K562 (cell line): ENCODE data around the gene RNF114. TPM values are rescaled to one million over a fixed set of nuclear protein-coding genes. Genes with fewer than 3 reads are reported as not detected.

Experiments used
- BCOR ChIP-seq: fragments of 450-650 bp; IDR thresholded peaks from 2 replicates; pipeline ENCODE4 v1.6.1; 2016
- BRD4 ChIP-seq: fragments of 200-600 bp; sonication (generic); IDR thresholded peaks from 2 replicates; pipeline ENCODE4 v1.6.1; 2017; ENCODE audit warnings: inconsistent platforms
- CEBPG ChIP-seq, 3 experiments: fragments of 200-800 bp in 1 of 3; sonication (Bioruptor generic) in 1 of 3; sonication (generic) in 1 of 3; formaldehyde crosslinking in 1 of 3; IDR thresholded peaks in 2 of 3; conservative IDR thresholded peaks in 1 of 3; 2 replicates each; pipeline versions ENCODE4 v1.6.1 to v1.8.0; 2016 to 2022; ENCODE audit warnings: missing compliant biosample characterization in 2 of 3, missing genetic modification characterization in 2 of 3, mild to moderate bottlenecking in 1 of 3, missing genetic modification reagents in 1 of 3
- ELF4 ChIP-seq: fragments of 450-650 bp; formaldehyde crosslinking; IDR thresholded peaks from 2 replicates; pipeline ENCODE4 v1.4.0; 2022; ENCODE audit warnings: missing genetic modification characterization
- GMEB1 ChIP-seq: fragments of 250-450 bp; sonication (Bioruptor Pico); IDR thresholded peaks from 2 replicates; pipeline ENCODE4 v1.4.0; 2020; ENCODE audit warnings: mild to moderate bottlenecking
- HBP1 ChIP-seq: fragments of 450-650 bp; formaldehyde crosslinking; IDR thresholded peaks from 2 replicates; pipeline ENCODE4 v1.4.0; 2022; ENCODE audit warnings: missing genetic modification characterization
- HLTF ChIP-seq: fragments of 450-650 bp; IDR thresholded peaks from 2 replicates; pipeline ENCODE4 v1.6.1; 2016
- HOMEZ ChIP-seq: fragments of 250-450 bp; sonication (Bioruptor Pico); IDR thresholded peaks from 2 replicates; pipeline ENCODE4 v1.4.0; 2020; ENCODE audit warnings: mild to moderate bottlenecking, moderate library complexity
- ILF3 ChIP-seq: fragments of 450-650 bp; IDR thresholded peaks from 2 replicates; pipeline ENCODE4 v1.6.1; 2018; ENCODE audit warnings: antibody characterized with exemption, mild to moderate bottlenecking, moderate library complexity, borderline replicate concordance
- KLF13 ChIP-seq: fragments of 450-650 bp; IDR thresholded peaks from 2 replicates; pipeline ENCODE4 v1.6.1; 2016; ENCODE audit warnings: missing genetic modification characterization, low read depth, mild to moderate bottlenecking, missing compliant biosample characterization, moderate library complexity, borderline replicate concordance
- LCOR ChIP-seq: sonication (generic); formaldehyde crosslinking; IDR thresholded peaks from 2 replicates; pipeline ENCODE4 v1.8.0; 2022; ENCODE audit warnings: mild to moderate bottlenecking, missing genetic modification reagents
- NCOA4 ChIP-seq: fragments of 450-650 bp; IDR thresholded peaks from 2 replicates; pipeline ENCODE4 v1.6.1; 2018; ENCODE audit warnings: mild to moderate bottlenecking; ENCODE audit not compliant: partially characterized antibody
- RAD51 ChIP-seq: fragments of 450-650 bp; IDR thresholded peaks from 2 replicates; pipeline ENCODE4 v1.7.1; 2016; ENCODE audit warnings: low read depth, mild to moderate bottlenecking, borderline replicate concordance
- RFX1 ChIP-seq: fragments of 450-650 bp; IDR thresholded peaks from 2 replicates; pipeline ENCODE4 v1.6.1; 2016; ENCODE audit warnings: mild to moderate bottlenecking, moderate library complexity
- SREBF2 ChIP-seq: sonication (generic); formaldehyde crosslinking; IDR thresholded peaks from 2 replicates; pipeline ENCODE4 v1.4.0; 2020; ENCODE audit warnings: mild to moderate bottlenecking, missing genetic modification reagents
- SRSF7 ChIP-seq: fragments of 200-400 bp; formaldehyde crosslinking; optimal IDR thresholded peaks from 2 replicates; pipeline ENCODE3; 2017; ENCODE audit warnings: mild to moderate bottlenecking, low read depth, low read length
- TAF9B ChIP-seq: fragments of 450-650 bp; IDR thresholded peaks from 2 replicates; pipeline ENCODE4 v1.6.1; 2018; ENCODE audit warnings: mild to moderate bottlenecking; ENCODE audit not compliant: partially characterized antibody
- XRCC4 ChIP-seq: IDR thresholded peaks from one replicate; pipeline ENCODE4 v1.6.1; 2011; ENCODE audit not compliant: insufficient read depth, insufficient read length; ENCODE audit errors: extremely low read depth
- ZBTB7A ChIP-seq: IDR thresholded peaks from 2 replicates; pipeline ENCODE4 v1.6.1; 2011; ENCODE audit warnings: low read depth, mild to moderate bottlenecking, low read length, moderate library complexity, borderline replicate concordance; ENCODE audit not compliant: control insufficient read depth
- ZFP36 ChIP-seq: fragments of 150-350 bp; IDR thresholded peaks from 2 replicates; pipeline ENCODE4 v1.6.1; 2018; ENCODE audit warnings: low read length, low read depth; ENCODE audit not compliant: partially characterized antibody
- ZNF143 ChIP-seq: sonication (generic); formaldehyde crosslinking; IDR thresholded peaks from 2 replicates; pipeline ENCODE4 v1.9.0; 2022; ENCODE audit warnings: mild to moderate bottlenecking, missing genetic modification reagents
- ZNF263 ChIP-seq: sonication (generic); formaldehyde crosslinking; IDR thresholded peaks from 2 replicates; pipeline ENCODE4 v1.8.0; 2022; ENCODE audit warnings: mild to moderate bottlenecking, missing genetic modification reagents, borderline replicate concordance
- ZNF57 ChIP-seq: fragments of 450-650 bp; formaldehyde crosslinking; IDR thresholded peaks from 2 replicates; pipeline ENCODE4 v1.4.0; 2020; ENCODE audit warnings: mild to moderate bottlenecking, moderate library complexity
- polyA plus RNA-seq, 8 experiments: library from polyadenylated mRNA; depleted of rRNA in 4 of 8; stranded (reverse) in 5 of 8; unstranded in 3 of 8; fragments of >200 nt; fragmentation: Nextera tagmentation in 2 of 8; fragmentation: Illumina TruSeq in 1 of 8; extraction: Ambion mirVana in 2 of 8; extraction: Trizol in 1 of 8; gene quantifications; 2 replicates each; pipeline versions ENCODE4 v1.2.1 to v1.2.3, GENCODE V29; 2011 to 2014; ENCODE audit warnings: inconsistent platforms in 1 of 8, missing spikeins in 1 of 8
- total RNA-seq, 7 experiments: library from RNA; depleted of rRNA in 6 of 7; stranded (reverse); fragments of >200 nt in 6 of 7; fragmentation: Illumina TruSeq in 2 of 7; extraction: Trizol in 2 of 7; gene quantifications; 2 replicates each; pipeline versions ENCODE4 v1.2.1 to v1.2.3, GENCODE V29; 2011 to 2021; ENCODE audit warnings: low replicate concordance in 1 of 7
- TF ChIP-seq, protein P1 (sequence below): fragments of 250-450 bp; sonication (Bioruptor Pico); IDR thresholded peaks from 2 replicates; pipeline ENCODE4 v1.5.0; 2020; ENCODE audit warnings: mild to moderate bottlenecking

RNF114 gene
- total and polyA plus RNA-seq, 9 of the 15 experiments (the other 6 are each of a cell fraction or from before 2014, with no cell fraction given) = 38.6 to 111 (median 62.6) TPM

- TF ChIP-seq HOMEZ (CRISPR knock-in tag) = no peak
- TF ChIP-seq ELF4 (CRISPR knock-in tag) = no peak
- no peak for TF ChIP-seq HLTF
- no peak for TF ChIP-seq RFX1
- TF ChIP-seq GMEB1 = no peak
- no peak for TF ChIP-seq KLF13 (tag)
- TF ChIP-seq SREBF2 (CRISPR knock-in tag) = no peak
- no peak for TF ChIP-seq LCOR (CRISPR knock-in tag)
- TF ChIP-seq ZNF57 (CRISPR knock-in tag) = no peak
- no peak for TF ChIP-seq ZNF143 (CRISPR knock-in tag)
- TF ChIP-seq CEBPG (CRISPR knock-in tag; IDR thresholded peaks at IDR 0.05) = no peak
- no peak for TF ChIP-seq CEBPG (tag; conservative IDR thresholded peaks at IDR 0.05 in 1 of 2, IDR thresholded peaks at IDR 0.05 in 1 of 2)
- TF ChIP-seq ILF3 = no peak
- no peak for TF ChIP-seq SRSF7
- TF ChIP-seq XRCC4 = no peak
- TF ChIP-seq ZNF263 (CRISPR knock-in tag) = no peak
- peak; percentile 54 for TF ChIP-seq BCOR
- TF ChIP-seq BRD4 = no peak
- no peak for TF ChIP-seq NCOA4
- TF ChIP-seq ZBTB7A = no peak
- TF ChIP-seq RAD51 = no peak
- TF ChIP-seq, protein P1, sequence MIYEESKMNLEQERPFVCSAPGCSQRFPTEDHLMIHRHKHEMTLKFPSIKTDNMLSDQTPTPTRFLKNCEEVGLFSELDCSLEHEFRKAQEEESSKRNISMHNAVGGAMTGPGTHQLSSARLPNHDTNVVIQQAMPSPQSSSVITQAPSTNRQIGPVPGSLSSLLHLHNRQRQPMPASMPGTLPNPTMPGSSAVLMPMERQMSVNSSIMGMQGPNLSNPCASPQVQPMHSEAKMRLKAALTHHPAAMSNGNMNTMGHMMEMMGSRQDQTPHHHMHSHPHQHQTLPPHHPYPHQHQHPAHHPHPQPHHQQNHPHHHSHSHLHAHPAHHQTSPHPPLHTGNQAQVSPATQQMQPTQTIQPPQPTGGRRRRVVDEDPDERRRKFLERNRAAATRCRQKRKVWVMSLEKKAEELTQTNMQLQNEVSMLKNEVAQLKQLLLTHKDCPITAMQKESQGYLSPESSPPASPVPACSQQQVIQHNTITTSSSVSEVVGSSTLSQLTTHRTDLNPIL (CRISPR knock-in tag) = no peak
- TF ChIP-seq HBP1 (CRISPR knock-in tag) = no peak
- no peak for TF ChIP-seq TAF9B
- TF ChIP-seq ZFP36 = no peak
These were observed 10.2 kb upstream of the RNF114 start (continued) for GRCh38 chr20:49925901-49926454.
